HEK293 (cell line): ENCODE results near the gene NCAPD3.

Experiments
- CTCF ChIP-seq: fragments of 450-650 bp; formaldehyde crosslinking; IDR thresholded peaks from 2 replicates; pipeline ENCODE4 v1.5.1; 2016; ENCODE audit warnings: missing biosample characterization, missing genetic modification characterization
- INSM2 ChIP-seq: fragments of 450-650 bp; formaldehyde crosslinking; IDR thresholded peaks from 2 replicates; pipeline ENCODE4 v1.5.1; 2016; ENCODE audit warnings: missing biosample characterization, missing genetic modification characterization
- ZBTB48 ChIP-seq: fragments of 450-650 bp; formaldehyde crosslinking; IDR thresholded peaks from 2 replicates; pipeline ENCODE4 v1.5.1; 2016; ENCODE audit warnings: missing biosample characterization, missing genetic modification characterization
- ZSCAN23 ChIP-seq: fragments of 450-650 bp; formaldehyde crosslinking; IDR thresholded peaks from 2 replicates; pipeline ENCODE4 v1.5.1; 2016; ENCODE audit warnings: missing biosample characterization, missing genetic modification characterization

- TF ChIP-seq CTCF (tag by site-specific recombination) (no peak), INSM2 (no peak), ZBTB48 (tag by site-specific recombination) (no peak), ZSCAN23 (tag by site-specific recombination) (no peak)
Measured at GRCh38 chr11:134118006-134118405, 105.8 kb downstream of the NCAPD3 start.
